Adrenal gland (tissue), 12 donors: ENCODE measurements around the gene FAM110D. TPM values are rescaled to one million over a fixed set of nuclear protein-coding genes. Genes with fewer than 3 reads are reported as not detected.

Experiments used
- DNase-seq, 7 donors: peaks; one replicate each; pipeline ENCODE4 v3.0.0-alpha.2; 2019 to 2020
- H3K27ac ChIP-seq, 5 donors: fragments of 200-600 bp; sonication (generic) in 4 of 5; 1 replicate in 3 of 5; 2 replicates in 2 of 5; pipeline versions ENCODE4 v1.5.1 to v1.8.0; 2016 to 2020; ENCODE audit warnings: mild to moderate bottlenecking in 1 of 5
- H3K27me3 ChIP-seq: fragments of 200-600 bp; 2 replicates; pipeline ENCODE4 v1.8.0; 2021
- H3K36me3 ChIP-seq, 2 donors: fragments of 200-600 bp; replicated peaks in 1 of 2; 1 replicate in 1 of 2; 2 replicates in 1 of 2; pipeline versions ENCODE4 v1.5.1 to v1.8.0; 2018 to 2022
- H3K4me1 ChIP-seq, 2 donors: fragments of 200-600 bp; replicated peaks in 1 of 2; 1 replicate in 1 of 2; 2 replicates in 1 of 2; pipeline versions ENCODE4 v1.5.1 to v1.8.0; 2018 to 2021
- H3K4me3 ChIP-seq, 4 donors: fragments of 200-600 bp; sonication (generic) in 3 of 4; one replicate each; pipeline ENCODE4 v1.5.1; 2016 to 2018
- H3K9me3 ChIP-seq, 3 donors: fragments of 200-600 bp; sonication (generic) in 1 of 3; replicated peaks in 1 of 3; 1 replicate in 2 of 3; 2 replicates in 1 of 3; pipeline versions ENCODE4 v1.5.1 to v1.8.0; 2016 to 2021
- POLR2A ChIP-seq, 2 donors: fragments of 450-650 bp; IDR thresholded peaks; one replicate each; pipeline ENCODE4 v1.6.1; 2017; ENCODE audit warnings: antibody characterized with exemption in 2 of 2, mild to moderate bottlenecking in 2 of 2, moderate library complexity in 1 of 2
- WGBS, 4 donors: extraction: QIAGEN DNeasy Blood & Tissue Kit in 2 of 4; methylation state at CpG; one replicate each; pipeline versions ENCODE4 v1.1.5 to v1.1.7; 2013 to 2017; 5-methylcytosine and 5-hydroxymethylcytosine counted together
- intact Hi-C, 2 donors: fragments of 100-400 bp; cut with DNase I; formaldehyde crosslinking; loops; one replicate each; pipeline versions ENCODE4 v1.14.1 to v1.15.0; 2022 to 2023
- polyA plus RNA-seq, 3 donors: library from polyadenylated mRNA; stranded (reverse); fragments of 200-250 nt in 2 of 3; fragments of 350-450 nt in 1 of 3; fragmentation: Illumina TruSeq in 1 of 3; extraction: RNeasy Lipid Tissue Mini Kit (QIAGEN cat#74804) in 1 of 3; gene quantifications; one replicate each; pipeline ENCODE4 v1.2.3, GENCODE V29; 2013 to 2014
- total RNA-seq, 9 donors: library from RNA; depleted of rRNA in 4 of 9; stranded (reverse); fragments of >200 nt in 4 of 9; fragments of 120-200 nt in 1 of 9; fragmentation: NEBNext Ultra II Directional in 1 of 9; extraction: Animal tissue kit (Norgen Biotek cat#: 25700) in 1 of 9; gene quantifications; one replicate each; pipeline versions ENCODE4 v1.1.0 to v1.2.4, GENCODE V29; 2013 to 2023
- TF ChIP-seq, protein P1 (sequence below), 6 experiments: fragments of 450-650 bp in 4 of 6; fragments of 200-600 bp in 2 of 6; sonication (generic) in 1 of 6; IDR thresholded peaks; 1 replicate in 5 of 6; 2 replicates in 1 of 6; pipeline versions ENCODE4 v1.5.1 to v1.8.0; 2016 to 2021; ENCODE audit warnings: antibody characterized with exemption in 6 of 6, mild to moderate bottlenecking in 2 of 6, moderate library complexity in 1 of 6
- donor health status: healthy with polysubstance abuse.
- donor health status: Bipolar disorder and iron deficiency.
- donor health status: DM: yes; HTN: yes; CAD: no.
- donor health status: DM: no; HTN: no; CAD: no.
- donor health status: DM: no; HTN: no; CAD: no.
- donor health status: DM: yes; HTN: yes; CAD: no.

FAM110D gene
- total and polyA plus RNA-seq, 12 donors, result 0.46 to 6.2 (median 2.2) TPM

DNA sequence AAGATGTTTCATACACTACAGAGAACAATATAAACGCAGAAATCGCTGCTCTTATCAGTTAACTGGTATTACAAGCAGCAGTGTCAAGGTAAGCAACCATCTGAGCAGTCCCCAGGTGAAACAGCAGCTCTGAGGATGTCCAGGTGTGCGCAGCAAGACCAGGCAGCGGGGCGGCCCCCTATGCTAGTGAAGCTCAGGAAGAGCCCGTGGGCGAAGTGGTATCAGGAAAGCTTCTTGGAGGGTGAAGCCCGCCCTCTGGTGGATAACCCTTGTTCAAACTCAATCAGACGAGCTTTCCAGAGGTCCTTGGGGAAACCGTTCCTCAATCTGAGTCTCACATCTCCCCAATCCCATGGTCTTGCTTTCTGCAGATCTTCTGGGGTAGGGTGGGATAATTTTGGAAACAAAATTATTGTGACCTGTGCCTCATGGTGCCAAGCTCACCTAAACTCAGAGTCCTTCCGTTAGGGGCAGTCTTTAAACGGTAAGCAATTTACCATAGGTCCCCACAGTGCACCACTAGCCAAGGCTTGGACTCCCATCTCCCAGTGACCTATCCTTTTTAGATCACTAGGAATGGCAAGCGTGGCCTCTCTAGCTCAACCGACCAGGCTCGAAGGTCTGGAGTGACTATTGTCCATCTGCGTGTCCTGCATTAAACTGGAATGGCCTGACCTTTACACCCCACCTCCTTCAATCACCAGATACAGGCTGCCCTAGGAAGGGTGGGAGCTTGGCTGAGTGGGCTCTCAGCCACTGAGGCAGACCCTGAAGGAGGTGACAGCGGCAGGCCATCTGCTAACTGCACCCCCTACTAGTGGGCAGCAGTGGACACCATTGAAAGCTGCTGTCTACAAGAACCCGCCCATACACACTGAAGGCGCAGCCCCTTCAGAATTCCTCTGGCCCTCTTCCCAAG lies 13.6 kb upstream of the FAM110D start:
- Histone ChIP-seq H3K4me3 (no peak overlapping the region), H3K36me3 (no peaks in the 10 kb centered on the region), H3K4me1 (peaks cover 0 to 2% of the 10 kb centered on the region in 2 donors), H3K9me3 (no peaks in the 10 kb centered on the region), H3K27me3 (no peaks in the 10 kb centered on the region), H3K27ac (no peak overlapping the region)
- DNase-seq, result peak; percentile 77 to 92 (median 85)
- intact Hi-C loops, result loop anchor here in 1 of 2 donors (5.0 kb wide), 1 partner anchor 43 kb away; no protein-coding TSS in a partner anchor
- TF ChIP-seq, protein P1, sequence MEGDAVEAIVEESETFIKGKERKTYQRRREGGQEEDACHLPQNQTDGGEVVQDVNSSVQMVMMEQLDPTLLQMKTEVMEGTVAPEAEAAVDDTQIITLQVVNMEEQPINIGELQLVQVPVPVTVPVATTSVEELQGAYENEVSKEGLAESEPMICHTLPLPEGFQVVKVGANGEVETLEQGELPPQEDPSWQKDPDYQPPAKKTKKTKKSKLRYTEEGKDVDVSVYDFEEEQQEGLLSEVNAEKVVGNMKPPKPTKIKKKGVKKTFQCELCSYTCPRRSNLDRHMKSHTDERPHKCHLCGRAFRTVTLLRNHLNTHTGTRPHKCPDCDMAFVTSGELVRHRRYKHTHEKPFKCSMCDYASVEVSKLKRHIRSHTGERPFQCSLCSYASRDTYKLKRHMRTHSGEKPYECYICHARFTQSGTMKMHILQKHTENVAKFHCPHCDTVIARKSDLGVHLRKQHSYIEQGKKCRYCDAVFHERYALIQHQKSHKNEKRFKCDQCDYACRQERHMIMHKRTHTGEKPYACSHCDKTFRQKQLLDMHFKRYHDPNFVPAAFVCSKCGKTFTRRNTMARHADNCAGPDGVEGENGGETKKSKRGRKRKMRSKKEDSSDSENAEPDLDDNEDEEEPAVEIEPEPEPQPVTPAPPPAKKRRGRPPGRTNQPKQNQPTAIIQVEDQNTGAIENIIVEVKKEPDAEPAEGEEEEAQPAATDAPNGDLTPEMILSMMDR (IDR thresholded peaks at IDR 0.05), result peak; percentile 66 to 83 (median 75)
- TF ChIP-seq POLR2A (IDR thresholded peaks at IDR 0.05), result no peak
- WGBS, 4 donors, result 12 to 26% (median 18%) methylated on average over 17 to 19 of the region's 19 CpGs

DNA sequence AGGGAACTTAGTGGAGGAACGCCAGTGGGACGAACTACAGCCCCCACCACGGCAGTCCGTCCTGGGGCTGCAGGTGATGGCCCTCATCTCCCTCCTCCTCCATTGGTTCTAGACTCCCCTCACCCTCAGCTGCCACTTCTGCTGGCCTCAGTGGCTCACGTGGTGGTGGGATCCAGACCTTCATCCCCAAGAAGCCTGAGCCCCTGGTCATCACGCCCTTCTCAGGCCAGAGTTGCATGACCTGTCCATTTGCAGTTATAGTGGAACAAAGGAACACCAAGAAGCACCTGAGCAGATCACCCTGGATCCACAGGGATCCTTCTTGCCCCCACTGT lies 13.0 kb upstream of the FAM110D start:
- Histone ChIP-seq H3K4me1 (peaks cover 0 to 2% of the 10 kb centered on the region in 2 donors), H3K27ac (no peak overlapping the region), H3K4me3 (no peak overlapping the region), H3K9me3 (no peaks in the 10 kb centered on the region), H3K36me3 (no peaks in the 10 kb centered on the region), H3K27me3 (no peaks in the 10 kb centered on the region)
- no peak for DNase-seq
- intact Hi-C loops, result loop anchor here (2.0 to 5.0 kb wide), 2 partner anchors 43 to 44 kb away; no protein-coding TSS in a partner anchor
- WGBS, 4 donors, result 40 to 58% (median 42%) methylated on average over 2 to 6 of the region's 6 CpGs
- TF ChIP-seq, protein P1 (IDR thresholded peaks at IDR 0.05), result no peak
- no peak for TF ChIP-seq POLR2A (IDR thresholded peaks at IDR 0.05)

DNA sequence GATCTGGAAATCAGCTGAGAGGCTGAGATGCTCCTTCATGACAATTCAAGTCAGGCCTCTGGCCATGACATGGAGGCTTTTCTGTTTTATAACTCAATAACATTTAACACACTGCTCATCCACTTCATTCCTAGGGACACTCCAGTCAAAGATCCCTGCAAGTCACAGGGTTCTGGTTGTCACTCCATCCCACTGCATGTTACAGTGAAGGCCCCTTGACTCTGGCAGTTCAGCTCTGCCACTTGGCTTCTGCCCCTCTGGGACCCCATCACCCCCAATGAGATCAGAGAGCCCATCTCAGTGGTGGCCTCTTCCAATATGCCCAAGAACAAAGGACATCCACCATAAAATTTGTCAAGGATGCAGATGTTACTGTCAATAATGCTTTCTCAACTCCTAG lies 10.0 kb upstream of the FAM110D start:
- H3K9me3 ChIP-seq, result no peaks in the 10 kb centered on the region
- no peak for DNase-seq
- H3K27ac ChIP-seq, result no peak overlapping the region
- TF ChIP-seq, protein P1 (IDR thresholded peaks at IDR 0.05), result no peak
- no peak for TF ChIP-seq POLR2A (IDR thresholded peaks at IDR 0.05)
- H3K4me1 ChIP-seq, result peaks cover 0 to 2% of the 10 kb centered on the region in 2 donors
- intact Hi-C loops, result loop anchor here in 1 of 2 donors (5.0 kb wide), 1 partner anchor 47 kb away; no protein-coding TSS in a partner anchor
- H3K36me3 ChIP-seq, result no peaks in the 10 kb centered on the region
- H3K27me3 ChIP-seq, result no peaks in the 10 kb centered on the region
- no peak overlapping the region for H3K4me3 ChIP-seq

DNA sequence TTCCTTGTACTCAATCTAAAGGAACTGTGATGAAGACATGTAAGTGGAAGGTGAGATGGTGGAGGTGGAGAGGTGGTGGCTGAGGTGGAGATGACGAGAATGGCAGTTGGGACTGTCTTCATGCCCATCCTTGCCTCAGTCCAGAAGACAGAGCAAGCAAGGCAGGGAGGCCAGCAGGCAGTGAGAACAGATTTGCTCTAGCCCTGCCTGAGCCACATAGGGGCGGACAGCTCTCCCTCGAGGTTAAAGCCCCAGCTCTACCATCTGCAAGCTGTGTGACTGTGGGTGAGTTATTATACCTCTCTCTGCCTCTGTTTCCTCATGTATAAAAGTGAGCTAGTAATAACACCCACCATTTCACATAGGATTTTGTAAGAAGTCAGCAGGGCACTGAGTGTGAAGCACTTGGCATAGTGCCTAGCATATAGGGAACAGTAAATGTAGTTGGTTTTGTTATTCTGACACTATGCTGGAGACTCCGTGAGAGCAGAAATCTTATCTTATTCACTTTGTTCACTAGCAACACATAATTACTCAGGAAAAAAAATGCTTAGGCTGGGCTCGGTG lies 4.8 kb upstream of the FAM110D start:
- no peak overlapping the region for H3K27ac ChIP-seq
- H3K27me3 ChIP-seq, result peaks cover 21% of the 10 kb centered on the region
- no peak for TF ChIP-seq POLR2A (IDR thresholded peaks at IDR 0.05)
- no peak overlapping the region for H3K4me3 ChIP-seq
- H3K36me3 ChIP-seq, result no peaks in the 10 kb centered on the region
- intact Hi-C loops, result loop anchor here in 1 of 2 donors (5.0 kb wide), 1 partner anchor 112 kb away; no protein-coding TSS in a partner anchor
- whole genome bisulfite sequencing, 4 donors, result 64 to 69% (median 67%) methylated on average over 5 of the region's 5 CpGs
- no peaks in the 10 kb centered on the region for H3K9me3 ChIP-seq
- no peaks in the 10 kb centered on the region for H3K4me1 ChIP-seq
- DNase-seq, result peak in 1 of 7 donors; percentile 28
